ENCODE results near the gene MAEL.

MAEL gene

DNA sequence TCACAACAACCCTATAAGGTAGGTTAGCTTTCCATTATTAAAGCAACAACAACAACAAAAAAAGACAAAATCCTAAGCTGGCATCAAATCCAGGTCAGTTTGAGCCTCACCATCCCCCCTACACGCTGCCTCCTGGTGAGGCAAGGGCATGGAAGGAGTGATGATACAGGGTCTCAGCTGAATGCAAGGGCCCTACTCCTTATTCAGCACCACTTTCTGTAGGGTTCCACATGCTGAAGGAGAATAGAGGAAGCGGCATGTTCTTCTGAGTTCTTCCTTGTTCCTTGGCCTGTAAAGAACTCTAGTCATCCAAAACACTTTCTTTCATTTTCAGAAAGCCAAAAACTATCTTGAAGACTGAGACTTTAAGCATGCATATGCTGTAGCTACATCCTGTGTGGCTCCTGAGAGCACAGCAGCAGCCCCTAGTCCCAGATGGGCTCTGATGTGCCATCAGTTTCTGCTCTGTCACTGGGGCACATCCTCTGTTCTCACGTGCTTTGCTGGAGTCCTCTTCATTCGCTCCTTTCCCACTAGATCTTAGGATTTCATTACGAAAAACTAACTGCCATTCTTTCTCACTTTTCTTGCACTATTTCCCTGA, 19.9 kb upstream of the MAEL start:
- TF ChIP-seq ZNF274 (IDR thresholded peaks at IDR 0.05; ENCODE audit: low read depth, low read length), result no peak
- H3K4me3 ChIP-seq (ENCODE audit: low read length), result no peak overlapping the region

DNA sequence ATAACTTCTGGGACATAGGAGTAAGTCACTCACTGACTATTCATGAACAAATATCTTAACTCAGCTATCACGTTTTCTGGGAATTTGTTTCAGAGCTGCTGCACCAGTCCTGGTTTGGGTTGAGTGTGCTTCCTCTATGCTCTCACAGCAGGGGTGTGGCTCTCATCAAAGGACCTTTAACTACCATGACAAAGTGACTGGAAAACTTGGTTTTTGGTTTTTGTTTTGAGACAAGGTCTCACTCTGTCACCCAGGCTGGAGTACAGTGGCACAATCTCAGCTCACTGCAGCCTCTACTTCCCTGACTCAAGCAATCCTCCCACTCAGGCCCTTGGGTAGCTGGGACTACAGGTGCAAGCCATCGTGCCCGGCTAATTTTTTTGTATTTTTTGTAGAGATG, 17.8 kb upstream of the MAEL start:
- TF ChIP-seq ZNF274 (IDR thresholded peaks at IDR 0.05; ENCODE audit: low read depth, low read length), result no peak
- no peak overlapping the region for H3K4me3 ChIP-seq (ENCODE audit: low read length)

- H3K4me3 ChIP-seq (ENCODE audit: low read length), result no peak overlapping the region
- TF ChIP-seq ZNF274 (IDR thresholded peaks at IDR 0.05; ENCODE audit: low read depth, low read length), result no peak
Observed at GRCh38 chr1:166972193-166972592, 16.9 kb upstream of the MAEL start.

- TF ChIP-seq ZNF274 (IDR thresholded peaks at IDR 0.05; ENCODE audit: low read depth, low read length), result no peak
- no peak overlapping the region for H3K4me3 ChIP-seq (ENCODE audit: low read length)
Observed at GRCh38 chr1:166972826-166973225, 16.3 kb upstream of the MAEL start.

- no peak for TF ChIP-seq ZNF274 (IDR thresholded peaks at IDR 0.05; ENCODE audit: low read depth, low read length)
- peak overlapping the region; percentile 79 for H3K4me3 ChIP-seq (ENCODE audit: low read length)
Observed at GRCh38 chr1:166974647-166975345, 14.3 kb upstream of the MAEL start.

- H3K4me3 ChIP-seq (ENCODE audit: low read length), result peak within 1 kb of the TSS; percentile 79
- TF ChIP-seq ZNF274 (IDR thresholded peaks at IDR 0.05; ENCODE audit: low read depth, low read length), result no peak
Observed at GRCh38 chr1:166975361-166976129, 13.5 kb upstream of the MAEL start, which contains the start of gene ILDR2. ILDR2 (minus strand) TSS chr1:166975540; CDS start chr1:166975268, 272 bp downstream.

- TF ChIP-seq ZNF274 (IDR thresholded peaks at IDR 0.05; ENCODE audit: low read depth, low read length), result no peak
- H3K4me3 ChIP-seq (ENCODE audit: low read length), result no peak overlapping the region
Observed at GRCh38 chr1:166977951-166978350, 11.1 kb upstream of the MAEL start.

DNA sequence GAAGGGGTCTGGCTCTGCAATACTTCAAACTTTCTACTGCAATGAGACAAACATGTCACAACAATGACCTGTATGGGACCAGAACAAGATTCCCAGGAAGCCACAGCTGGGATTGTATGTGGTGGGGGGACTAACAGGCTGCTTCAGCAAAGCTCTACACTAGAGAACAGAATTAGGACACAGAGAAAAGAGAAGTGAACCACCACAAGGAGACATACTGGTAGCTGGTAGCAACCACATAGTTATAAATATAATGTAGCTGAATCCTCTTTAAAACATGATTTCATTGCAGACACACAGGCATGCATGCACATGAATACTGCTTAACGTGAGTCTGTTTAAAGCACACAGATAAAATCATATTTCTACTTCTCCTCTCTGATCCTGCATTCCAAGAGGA, 10.3 kb upstream of the MAEL start:
- TF ChIP-seq ZNF274 (IDR thresholded peaks at IDR 0.05; ENCODE audit: low read depth, low read length), result no peak
- H3K4me3 ChIP-seq (ENCODE audit: low read length), result no peak overlapping the region

- no peak overlapping the region for H3K4me3 ChIP-seq (ENCODE audit: low read length)
- no peak for TF ChIP-seq ZNF274 (IDR thresholded peaks at IDR 0.05; ENCODE audit: low read depth, low read length)
Observed at GRCh38 chr1:166980383-166980782, 8.7 kb upstream of the MAEL start.

DNA sequence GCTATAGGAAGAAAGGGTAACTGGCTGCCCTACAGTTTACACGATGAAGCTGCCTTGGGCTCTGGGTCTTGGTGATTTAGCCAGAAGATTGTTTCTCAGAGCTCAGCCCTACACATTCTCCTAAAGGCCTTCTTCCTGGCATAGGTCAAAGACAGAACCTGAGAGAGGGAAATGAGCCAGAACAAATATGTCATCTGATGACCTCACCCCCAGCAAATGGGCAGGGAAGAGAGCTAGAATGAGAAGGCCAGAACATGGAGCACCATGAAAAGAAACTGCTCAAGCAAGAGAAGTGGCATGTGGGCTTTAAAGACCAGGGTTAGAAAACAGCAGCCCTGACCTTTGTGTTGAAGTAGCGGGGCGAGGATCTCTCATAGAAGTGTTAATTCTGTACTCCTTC, 8.3 kb upstream of the MAEL start:
- no peak for TF ChIP-seq ZNF274 (IDR thresholded peaks at IDR 0.05; ENCODE audit: low read depth, low read length)
- H3K4me3 ChIP-seq (ENCODE audit: low read length), result no peak overlapping the region

- TF ChIP-seq ZNF274 (IDR thresholded peaks at IDR 0.05; ENCODE audit: low read depth, low read length), result no peak
Observed at GRCh38 chr1:166981589-166981988, 7.5 kb upstream of the MAEL start.

DNA sequence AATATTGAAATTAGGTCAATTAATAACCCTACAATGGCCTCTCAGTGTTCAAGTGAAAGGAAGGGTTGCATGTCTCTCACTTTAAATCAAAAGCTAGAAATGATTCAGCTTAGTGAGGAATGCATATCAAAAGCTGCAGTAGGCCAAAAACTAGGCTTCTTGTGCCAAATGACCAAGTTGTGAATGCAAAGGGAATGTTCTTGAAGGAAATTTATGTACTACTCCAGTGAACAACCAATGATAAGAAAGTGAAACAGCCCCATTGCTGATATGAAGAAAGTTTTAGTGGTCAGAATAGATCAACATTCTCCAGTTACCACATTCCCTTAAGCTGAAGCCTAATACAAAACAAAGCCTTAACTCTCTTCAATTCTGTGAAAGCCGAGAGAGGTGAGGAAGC, 10.0 kb downstream of the MAEL start:
- no peak for TF ChIP-seq ZNF274 (IDR thresholded peaks at IDR 0.05; ENCODE audit: low read depth, low read length)

More at GRCh38 chr1:166981589-166981988, 7.5 kb upstream of the MAEL start:
- H3K4me3 ChIP-seq (ENCODE audit: low read length), result no peak overlapping the region

GRCh38 chr1:166999500-167000055, 10.5 kb downstream of the MAEL start:
- TF ChIP-seq ZNF274 (IDR thresholded peaks at IDR 0.05; ENCODE audit: low read depth, low read length), result no peak
- no peak overlapping the region; the same call in 1 of the 2 replicates for H3K4me3 ChIP-seq (ENCODE audit: low read length)

More for the DNA sequence above, 10.0 kb downstream of the MAEL start:
- H3K4me3 ChIP-seq (ENCODE audit: low read length), result no peak overlapping the region; the same call in 1 of the 2 replicates

GRCh38 chr1:167000546-167000945, 11.5 kb downstream of the MAEL start:
- TF ChIP-seq ZNF274 (IDR thresholded peaks at IDR 0.05; ENCODE audit: low read depth, low read length), result no peak

More at GRCh38 chr1:167000546-167000945, 11.5 kb downstream of the MAEL start:
- no peak overlapping the region for H3K4me3 ChIP-seq (ENCODE audit: low read length)
